Measurements from ENCODE around the gene SLC22A12.

Gene SLC22A12

GRCh38 chr11:64624883-64625481 lies 34.0 kb downstream of the SLC22A12 start:
- Histone ChIP-seq H3K4me1 (ENCODE audit: insufficient read depth, low read length, poor library complexity, severe bottlenecking) (peaks cover 37% of the 10 kb centered on the region), H3K9ac (ENCODE audit: low read depth, low read length, poor library complexity, severe bottlenecking) (no peak overlapping the region), H3K4me3 (ENCODE audit: low read length, poor library complexity, severe bottlenecking) (no peak overlapping the region), H2AFZ (ENCODE audit: low read length) (no peak overlapping the region), H4K20me1 (ENCODE audit: insufficient read depth, low read length, poor library complexity, severe bottlenecking) (peaks cover 3% of the 10 kb centered on the region), H3F3A (ENCODE audit: low read depth) (no peaks in the 10 kb centered on the region), H3K36me3 (ENCODE audit: insufficient read depth, low read length) (peaks cover 83% of the 10 kb centered on the region; the same call in 1 of the 2 replicates), H3K27me3 (ENCODE audit: insufficient read depth, low read length, poor library complexity, severe bottlenecking) (no peaks in the 10 kb centered on the region), H3K9me2 (replicated peaks; ENCODE audit: low read depth, low read length) (no peaks in the 10 kb centered on the region), H3K9me3 (ENCODE audit: insufficient read depth, low read depth, low read length) (no peaks in the 10 kb centered on the region), H3K79me2 (ENCODE audit: insufficient read depth, low read length) (peaks cover 9% of the 10 kb centered on the region; the same call in 1 of the 2 replicates), H3K4me2 (ENCODE audit: low read depth, low read length, poor library complexity, severe bottlenecking) (no peak overlapping the region)
- TF ChIP-seq EZH2phosphoT487 (IDR thresholded peaks at IDR 0.05; ENCODE audit: borderline replicate concordance) (no peak), CTCF (conservative IDR thresholded peaks at IDR 0.05; ENCODE audit: low read length) (no peak)

- peaks cover 9% of the 10 kb centered on the region; the same call in 1 of the 2 replicates for H3K79me2 ChIP-seq (ENCODE audit: insufficient read depth, low read length)
- no peaks in the 10 kb centered on the region for H3K9me2 ChIP-seq (replicated peaks; ENCODE audit: low read depth, low read length)
- no peak overlapping the region for H3K9ac ChIP-seq (ENCODE audit: low read depth, low read length, poor library complexity, severe bottlenecking)
- no peaks in the 10 kb centered on the region for H3K27me3 ChIP-seq (ENCODE audit: insufficient read depth, low read length, poor library complexity, severe bottlenecking)
- no peak overlapping the region for H3K4me2 ChIP-seq (ENCODE audit: low read depth, low read length, poor library complexity, severe bottlenecking)
- H3K4me1 ChIP-seq (ENCODE audit: insufficient read depth, low read length, poor library complexity, severe bottlenecking) = peaks cover 20% of the 10 kb centered on the region
- no peak overlapping the region for H2AFZ ChIP-seq (ENCODE audit: low read length)
- peaks cover 3% of the 10 kb centered on the region for H4K20me1 ChIP-seq (ENCODE audit: insufficient read depth, low read length, poor library complexity, severe bottlenecking)
- no peak overlapping the region for H3K4me3 ChIP-seq (ENCODE audit: low read length, poor library complexity, severe bottlenecking)
- no peaks in the 10 kb centered on the region for H3F3A ChIP-seq (ENCODE audit: low read depth)
- no peak for TF ChIP-seq EZH2phosphoT487 (IDR thresholded peaks at IDR 0.05; ENCODE audit: borderline replicate concordance)
- no peak for TF ChIP-seq CTCF (conservative IDR thresholded peaks at IDR 0.05; ENCODE audit: low read length)
- peaks cover 94% of the 10 kb centered on the region; the same call in 1 of the 2 replicates for H3K36me3 ChIP-seq (ENCODE audit: insufficient read depth, low read length)
- no peaks in the 10 kb centered on the region for H3K9me3 ChIP-seq (ENCODE audit: insufficient read depth, low read depth, low read length)
Measured at GRCh38 chr11:64626637-64627036, 35.6 kb downstream of the SLC22A12 start.

- no peaks in the 10 kb centered on the region for H3K9me3 ChIP-seq (ENCODE audit: insufficient read depth, low read depth, low read length)
- H3K9ac ChIP-seq (ENCODE audit: low read depth, low read length, poor library complexity, severe bottlenecking) = no peak overlapping the region
- peaks cover 3% of the 10 kb centered on the region for H4K20me1 ChIP-seq (ENCODE audit: insufficient read depth, low read length, poor library complexity, severe bottlenecking)
- no peaks in the 10 kb centered on the region for H3K9me2 ChIP-seq (replicated peaks; ENCODE audit: low read depth, low read length)
- H3K4me1 ChIP-seq (ENCODE audit: insufficient read depth, low read length, poor library complexity, severe bottlenecking) = peaks cover 13% of the 10 kb centered on the region
- H3F3A ChIP-seq (ENCODE audit: low read depth) = no peaks in the 10 kb centered on the region
- peaks cover 94% of the 10 kb centered on the region; the same call in 1 of the 2 replicates for H3K36me3 ChIP-seq (ENCODE audit: insufficient read depth, low read length)
- no peak overlapping the region for H3K4me2 ChIP-seq (ENCODE audit: low read depth, low read length, poor library complexity, severe bottlenecking)
- H3K4me3 ChIP-seq (ENCODE audit: low read length, poor library complexity, severe bottlenecking) = no peak overlapping the region
- TF ChIP-seq CTCF (conservative IDR thresholded peaks at IDR 0.05; ENCODE audit: low read length) (no peak), EZH2phosphoT487 (IDR thresholded peaks at IDR 0.05; ENCODE audit: borderline replicate concordance) (no peak)
- no peak overlapping the region for H2AFZ ChIP-seq (ENCODE audit: low read length)
- peaks cover 16% of the 10 kb centered on the region; the same call in 1 of the 2 replicates for H3K79me2 ChIP-seq (ENCODE audit: insufficient read depth, low read length)
- H3K27me3 ChIP-seq (ENCODE audit: insufficient read depth, low read length, poor library complexity, severe bottlenecking) = no peaks in the 10 kb centered on the region
Measured at GRCh38 chr11:64627371-64627770, 36.4 kb downstream of the SLC22A12 start.

All from Loucy (cell line).